ENCODE data around the gene TIMM44.

DNA sequence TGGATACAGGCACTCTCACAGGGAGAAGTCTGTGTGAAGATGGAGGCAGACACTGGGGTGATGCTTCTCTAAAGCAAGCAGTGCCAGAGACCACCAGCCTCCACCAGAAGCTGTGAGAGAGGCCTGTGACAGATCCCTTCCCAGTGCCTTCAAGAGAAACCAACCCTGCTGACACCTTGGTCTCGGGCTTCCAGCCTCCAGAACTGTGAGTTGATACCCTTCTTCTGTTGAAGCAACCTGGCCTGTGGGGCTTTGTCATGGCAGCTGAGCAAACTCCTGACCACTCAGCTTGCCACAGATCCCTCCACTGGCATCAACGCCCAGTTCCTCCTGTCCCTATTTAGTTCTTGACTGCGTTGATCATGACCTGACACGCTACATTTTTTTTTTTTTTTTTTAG is 33.0 kb upstream of the TIMM44 start:
- TF ChIP-seq, protein P1, sequence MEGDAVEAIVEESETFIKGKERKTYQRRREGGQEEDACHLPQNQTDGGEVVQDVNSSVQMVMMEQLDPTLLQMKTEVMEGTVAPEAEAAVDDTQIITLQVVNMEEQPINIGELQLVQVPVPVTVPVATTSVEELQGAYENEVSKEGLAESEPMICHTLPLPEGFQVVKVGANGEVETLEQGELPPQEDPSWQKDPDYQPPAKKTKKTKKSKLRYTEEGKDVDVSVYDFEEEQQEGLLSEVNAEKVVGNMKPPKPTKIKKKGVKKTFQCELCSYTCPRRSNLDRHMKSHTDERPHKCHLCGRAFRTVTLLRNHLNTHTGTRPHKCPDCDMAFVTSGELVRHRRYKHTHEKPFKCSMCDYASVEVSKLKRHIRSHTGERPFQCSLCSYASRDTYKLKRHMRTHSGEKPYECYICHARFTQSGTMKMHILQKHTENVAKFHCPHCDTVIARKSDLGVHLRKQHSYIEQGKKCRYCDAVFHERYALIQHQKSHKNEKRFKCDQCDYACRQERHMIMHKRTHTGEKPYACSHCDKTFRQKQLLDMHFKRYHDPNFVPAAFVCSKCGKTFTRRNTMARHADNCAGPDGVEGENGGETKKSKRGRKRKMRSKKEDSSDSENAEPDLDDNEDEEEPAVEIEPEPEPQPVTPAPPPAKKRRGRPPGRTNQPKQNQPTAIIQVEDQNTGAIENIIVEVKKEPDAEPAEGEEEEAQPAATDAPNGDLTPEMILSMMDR (IDR thresholded peaks at IDR 0.05; ENCODE audit: low read depth, low read length): no peak
- no peak for TF ChIP-seq POLR2A (IDR thresholded peaks at IDR 0.05; ENCODE audit: extremely low read depth, insufficient read length)
- TF ChIP-seq, protein P2, sequence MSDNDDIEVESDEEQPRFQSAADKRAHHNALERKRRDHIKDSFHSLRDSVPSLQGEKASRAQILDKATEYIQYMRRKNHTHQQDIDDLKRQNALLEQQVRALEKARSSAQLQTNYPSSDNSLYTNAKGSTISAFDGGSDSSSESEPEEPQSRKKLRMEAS (IDR thresholded peaks at IDR 0.05; ENCODE audit: low read depth, low read length): no peak
- TF ChIP-seq MYC (IDR thresholded peaks at IDR 0.05; ENCODE audit: low read depth, low read length): no peak
